Thymus (tissue), 11 donors: Measurements from ENCODE around the gene ALDOA. TPM values are rescaled to one million over a fixed set of nuclear protein-coding genes. Genes with fewer than 3 reads are reported as not detected.
A peak's percentile ranks its signal among the peaks of the same experiment; 100 is the strongest.

Experiments used
- DNase-seq, 9 donors: peaks; one replicate each; pipeline ENCODE4 v3.0.0-alpha.2; 2013; ENCODE audit warnings: low spot score in 9 of 9, low read depth in 6 of 9, missing footprints in 1 of 9
- H3K27ac ChIP-seq, 2 donors: one replicate each; pipeline ENCODE4 v1.5.1; 2013; ENCODE audit warnings: control low read depth in 1 of 2, low read depth in 1 of 2, low read length in 1 of 2, mild to moderate bottlenecking in 1 of 2, moderate library complexity in 1 of 2
- H3K27me3 ChIP-seq, 2 donors: one replicate each; pipeline ENCODE4 v1.5.1; 2013; ENCODE audit warnings: low read length in 1 of 2; ENCODE audit not compliant: control insufficient read depth in 2 of 2, insufficient read depth in 1 of 2
- H3K36me3 ChIP-seq, 2 donors: one replicate each; pipeline ENCODE4 v1.5.1; 2013; ENCODE audit warnings: low read length in 1 of 2, mild to moderate bottlenecking in 1 of 2, moderate library complexity in 1 of 2; ENCODE audit not compliant: control insufficient read depth in 2 of 2, insufficient read depth in 2 of 2
- H3K4me1 ChIP-seq, 2 donors: one replicate each; pipeline ENCODE4 v1.5.1; 2013; ENCODE audit warnings: low read length in 2 of 2; ENCODE audit not compliant: control insufficient read depth in 2 of 2, insufficient read depth in 2 of 2
- H3K4me3 ChIP-seq, 2 donors: one replicate each; pipeline ENCODE4 v1.5.1; 2013; ENCODE audit warnings: low read length in 2 of 2, control low read depth in 1 of 2, mild to moderate bottlenecking in 1 of 2
- H3K9me3 ChIP-seq, 2 donors: one replicate each; pipeline ENCODE4 v1.5.1; 2013; ENCODE audit warnings: low read length in 1 of 2, mild to moderate bottlenecking in 1 of 2; ENCODE audit not compliant: control insufficient read depth in 2 of 2, insufficient read depth in 1 of 2
- WGBS: extraction: QIAGEN DNeasy Blood & Tissue Kit; methylation state at CpG from one replicate; pipeline ENCODE4 v1.1.7; 2013; 5-methylcytosine and 5-hydroxymethylcytosine counted together
- polyA plus RNA-seq: library from polyadenylated mRNA; stranded (reverse); fragments of 200-250 nt; gene quantifications from one replicate; pipeline ENCODE4 v1.2.3, GENCODE V29; 2013
- total RNA-seq: library from RNA; stranded (reverse); fragments of 120-200 nt; gene quantifications from one replicate; pipeline ENCODE4 v1.2.4, GENCODE V29; 2013
- donor health status: healthy.

ALDOA gene
- total and polyA plus RNA-seq, 2 donors = 451 to 523 TPM

- H3K27me3 ChIP-seq = no peaks in the 10 kb centered on the region
- no peak overlapping the region for H3K4me3 ChIP-seq
- H3K4me1 ChIP-seq = peaks cover 11 to 27% of the 10 kb centered on the region in 2 donors
- WGBS = 96% methylated on average over 31 of the region's 31 CpGs
- no peak for DNase-seq
- no peaks in the 10 kb centered on the region for H3K9me3 ChIP-seq
- H3K27ac ChIP-seq = no peak overlapping the region
- peaks cover 48 to 65% of the 10 kb centered on the region in 2 donors for H3K36me3 ChIP-seq
Observed at GRCh38 chr16:30069611-30070462, 4.3 kb downstream of the ALDOA start.

DNA sequence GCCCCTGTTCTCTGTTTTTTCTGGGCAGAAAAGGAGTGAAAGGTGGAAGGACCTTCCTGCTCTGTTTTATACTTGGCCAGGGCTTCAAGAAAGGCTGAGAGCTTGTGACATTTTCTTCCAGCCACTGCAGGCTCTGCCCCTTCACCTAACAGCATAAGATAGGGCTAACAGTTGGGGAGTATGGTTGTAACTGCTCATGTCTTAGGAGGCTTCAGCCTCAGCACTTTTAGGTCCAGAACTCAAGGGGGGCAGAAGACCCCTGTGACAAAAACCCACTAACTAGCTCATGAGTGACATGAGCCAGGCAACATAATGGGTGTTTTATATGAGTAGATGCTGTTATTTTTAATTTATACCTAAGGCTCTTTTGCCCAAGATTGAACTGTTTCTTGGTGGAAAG lies 4.9 kb downstream of the ALDOA start:
- Histone ChIP-seq H3K9me3 (no peaks in the 10 kb centered on the region), H3K4me3 (no peak overlapping the region), H3K4me1 (peaks cover 15 to 32% of the 10 kb centered on the region in 2 donors), H3K27ac (no peak overlapping the region), H3K36me3 (peaks cover 48 to 65% of the 10 kb centered on the region in 2 donors), H3K27me3 (no peaks in the 10 kb centered on the region)
- no peak for DNase-seq

GRCh38 chr16:30075503-30076275 lies 10.1 kb downstream of the ALDOA start, which contains the start of gene PPP4C:
TSS of gene PPP4C (plus strand) at chr16:30075994. CDS start at chr16:30076378, 384 bp downstream.
- Histone ChIP-seq H3K4me1 (peaks cover 8 to 27% of the 10 kb centered on the region in 2 donors), H3K27me3 (no peaks in the 10 kb centered on the region), H3K4me3 (peak within 1 kb of the TSS; percentile 83 to 97), H3K27ac (peak within 1 kb of the TSS; percentile 88 to 93), H3K36me3 (peaks cover 33 to 61% of the 10 kb centered on the region in 2 donors), H3K9me3 (no peaks in the 10 kb centered on the region)
- peak in 8 of 9 donors; percentile 74 to 94 (median 82) for DNase-seq
- 2% methylated on average over 67 of the region's 67 CpGs for WGBS

GRCh38 chr16:30076276-30076791 lies 10.8 kb downstream of the ALDOA start:
- WGBS = 3% methylated on average over 33 of the region's 33 CpGs
- H3K36me3 ChIP-seq = peaks cover 33 to 61% of the 10 kb centered on the region in 2 donors
- DNase-seq = peak in 1 of 9 donors; percentile 34
- no peaks in the 10 kb centered on the region for H3K9me3 ChIP-seq
- peak overlapping the region; percentile 88 to 93 for H3K27ac ChIP-seq
- peak overlapping the region; percentile 83 to 97 for H3K4me3 ChIP-seq
- H3K4me1 ChIP-seq = peaks cover 8 to 27% of the 10 kb centered on the region in 2 donors
- H3K27me3 ChIP-seq = no peaks in the 10 kb centered on the region

- no peak for DNase-seq
- whole genome bisulfite sequencing = 95% methylated on average over 6 of the region's 6 CpGs
Observed at GRCh38 chr16:30077656-30078055, 12.1 kb downstream of the ALDOA start.

GRCh38 chr16:30078744-30079143 lies 13.2 kb downstream of the ALDOA start:
- WGBS = 97% methylated on average over 7 of the region's 7 CpGs
- no peak for DNase-seq
- H3K27ac ChIP-seq = no peak overlapping the region

More at GRCh38 chr16:30077656-30078055, 12.1 kb downstream of the ALDOA start:
- no peak overlapping the region for H3K4me3 ChIP-seq
- no peak overlapping the region for H3K27ac ChIP-seq
- peaks cover 8 to 27% of the 10 kb centered on the region in 2 donors for H3K4me1 ChIP-seq
- no peaks in the 10 kb centered on the region for H3K9me3 ChIP-seq
- H3K27me3 ChIP-seq = no peaks in the 10 kb centered on the region
- H3K36me3 ChIP-seq = peaks cover 35 to 59% of the 10 kb centered on the region in 2 donors

DNA sequence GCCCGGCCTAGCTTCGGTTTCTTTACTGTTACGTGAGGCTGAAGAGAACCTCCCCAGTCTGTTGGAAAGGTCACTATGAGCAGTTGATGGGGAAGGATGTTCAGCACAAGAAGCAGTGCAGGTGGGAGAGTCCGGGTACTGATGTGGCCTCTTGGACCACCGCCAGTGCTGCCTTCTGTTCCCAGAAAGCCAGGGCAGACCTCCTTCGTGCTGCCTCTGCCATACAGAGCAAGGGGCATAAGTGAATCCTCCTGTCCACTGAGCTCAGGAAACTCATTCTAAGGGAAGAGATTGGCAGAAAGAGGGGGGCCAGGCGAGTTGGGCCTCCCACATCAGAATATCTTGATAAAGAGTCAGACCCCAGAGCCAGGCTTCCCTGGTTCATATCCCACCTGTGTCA lies 13.9 kb downstream of the ALDOA start:
- Histone ChIP-seq H3K36me3 (peaks cover 53 to 72% of the 10 kb centered on the region in 2 donors), H3K9me3 (no peaks in the 10 kb centered on the region), H3K27ac (no peak overlapping the region), H3K27me3 (no peaks in the 10 kb centered on the region), H3K4me3 (no peak overlapping the region), H3K4me1 (peaks cover 8 to 27% of the 10 kb centered on the region in 2 donors)
- DNase-seq = no peak
- WGBS = 97% methylated on average over 7 of the region's 7 CpGs

More at GRCh38 chr16:30078744-30079143, 13.2 kb downstream of the ALDOA start:
- no peaks in the 10 kb centered on the region for H3K27me3 ChIP-seq
- peaks cover 46 to 64% of the 10 kb centered on the region in 2 donors for H3K36me3 ChIP-seq
- H3K9me3 ChIP-seq = no peaks in the 10 kb centered on the region
- H3K4me1 ChIP-seq = peaks cover 8 to 27% of the 10 kb centered on the region in 2 donors
- H3K4me3 ChIP-seq = no peak overlapping the region

GRCh38 chr16:30082545-30083090 lies 17.1 kb downstream of the ALDOA start:
- Histone ChIP-seq H3K36me3 (peaks cover 80 to 90% of the 10 kb centered on the region in 2 donors), H3K9me3 (peaks cover 0 to 4% of the 10 kb centered on the region in 2 donors), H3K4me3 (no peak overlapping the region), H3K27me3 (no peaks in the 10 kb centered on the region), H3K27ac (no peak overlapping the region), H3K4me1 (peaks cover 0 to 8% of the 10 kb centered on the region in 2 donors)
- DNase-seq = no peak
- 98% methylated on average over 20 of the region's 20 CpGs for WGBS
